Vagina (tissue), 2 donors: ENCODE measurements around the gene ATP5F1D. TPM values are rescaled to one million over a fixed set of nuclear protein-coding genes. Genes with fewer than 3 reads are reported as not detected.
A peak's percentile ranks its signal among the peaks of the same experiment; 100 is the strongest.

Experiments
- DNase-seq, 2 donors: peaks; one replicate each; pipeline ENCODE4 v3.0.0-alpha.2; 2017; ENCODE audit errors: extremely low spot score in 2 of 2
- H3K27ac ChIP-seq: fragments of 200-600 bp; sonication (generic); one replicate; pipeline ENCODE4 v1.5.1; 2019
- H3K27me3 ChIP-seq: fragments of 200-600 bp; sonication (generic); one replicate; pipeline ENCODE4 v1.5.1; 2019
- H3K36me3 ChIP-seq, 2 donors: fragments of 200-600 bp; sonication (generic); one replicate each; pipeline ENCODE4 v1.5.1; 2017 to 2019
- H3K4me1 ChIP-seq: fragments of 200-600 bp; sonication (generic); one replicate; pipeline ENCODE4 v1.5.1; 2019
- H3K4me3 ChIP-seq, 2 donors: fragments of 200-600 bp; sonication (generic); 1 replicate in 1 of 2; 2 replicates in 1 of 2; pipeline ENCODE4 v1.5.1; 2016 to 2019
- H3K9me3 ChIP-seq: fragments of 200-600 bp; sonication (generic); one replicate; pipeline ENCODE4 v1.5.1; 2019
- CTCF ChIP-seq, 3 experiments: fragments of 450-650 bp in 2 of 3; fragments of 200-600 bp in 1 of 3; sonication (generic) in 1 of 3; IDR thresholded peaks; one replicate each; pipeline ENCODE4 v1.5.1; 2017 to 2019; ENCODE audit warnings: antibody characterized with exemption in 3 of 3, mild to moderate bottlenecking in 2 of 3, moderate library complexity in 2 of 3
- POLR2A ChIP-seq, 2 donors: fragments of 450-650 bp; IDR thresholded peaks; one replicate each; pipeline ENCODE4 v1.6.1; 2017; ENCODE audit warnings: antibody characterized with exemption in 2 of 2, mild to moderate bottlenecking in 2 of 2, moderate library complexity in 2 of 2
- POLR2AphosphoS5 ChIP-seq, 2 donors: sonication (generic); formaldehyde crosslinking; IDR thresholded peaks; one replicate each; pipeline ENCODE4 v1.9.0; 2017; ENCODE audit warnings: antibody characterized with exemption in 2 of 2, mild to moderate bottlenecking in 2 of 2, low read depth in 1 of 2; ENCODE audit not compliant: insufficient read depth in 1 of 2
- intact Hi-C: fragments of 100-400 bp; cut with DNase I; formaldehyde crosslinking; loops from one replicate; pipeline ENCODE4 v1.15.1; 2023
- total RNA-seq: library from RNA; depleted of rRNA; stranded (reverse); fragments of >200 nt; gene quantifications from one replicate; pipeline ENCODE4 v1.2.3, GENCODE V29; 2016

The ATP5F1D gene
- total RNA-seq, 1 donor from 2014 or later, result 154 TPM

GRCh38 chr19:1238369-1239303 is 2.9 kb upstream of the ATP5F1D start:
- no peak for TF ChIP-seq POLR2AphosphoS5 (IDR thresholded peaks at IDR 0.05; ENCODE audit: insufficient read depth in 1 of 2, low read depth in 1 of 2)
- TF ChIP-seq POLR2A (IDR thresholded peaks at IDR 0.05), result no peak
- TF ChIP-seq CTCF (IDR thresholded peaks at IDR 0.05), result no peak
- H3K36me3 ChIP-seq, result no peaks in the 10 kb centered on the region
- H3K27me3 ChIP-seq, result no peaks in the 10 kb centered on the region
- H3K4me3 ChIP-seq, result peak overlapping the region; percentile 27 to 86
- H3K27ac ChIP-seq, result peak overlapping the region; percentile 97
- intact Hi-C loops, result no loop called here
- DNase-seq, result no peak
- H3K9me3 ChIP-seq, result no peaks in the 10 kb centered on the region
- H3K4me1 ChIP-seq, result peaks cover 48% of the 10 kb centered on the region

- Histone ChIP-seq H3K4me3 (no peak overlapping the region), H3K36me3 (no peaks in the 10 kb centered on the region), H3K27ac (peak overlapping the region; percentile 97), H3K27me3 (no peaks in the 10 kb centered on the region), H3K4me1 (peaks cover 54% of the 10 kb centered on the region), H3K9me3 (no peaks in the 10 kb centered on the region)
- intact Hi-C loops, result no loop called here
- no peak for TF ChIP-seq CTCF (IDR thresholded peaks at IDR 0.05)
- no peak for TF ChIP-seq POLR2A (IDR thresholded peaks at IDR 0.05)
- no peak for TF ChIP-seq POLR2AphosphoS5 (IDR thresholded peaks at IDR 0.05; ENCODE audit: insufficient read depth in 1 of 2, low read depth in 1 of 2)
- DNase-seq, result no peak
These were observed 2.1 kb upstream of the ATP5F1D start for GRCh38 chr19:1239420-1239795.

GRCh38 chr19:1239796-1240737 is 1.5 kb upstream of the ATP5F1D start:
- H3K27me3 ChIP-seq, result no peaks in the 10 kb centered on the region
- H3K4me3 ChIP-seq, result peak overlapping the region; percentile 30 to 70
- TF ChIP-seq CTCF (IDR thresholded peaks at IDR 0.05), result peak; percentile 90 to 96 (median 94)
- peak in 1 of 2 donors; percentile 48 for TF ChIP-seq POLR2A (IDR thresholded peaks at IDR 0.05)
- TF ChIP-seq POLR2AphosphoS5 (IDR thresholded peaks at IDR 0.05; ENCODE audit: insufficient read depth in 1 of 2, low read depth in 1 of 2), result peak in 1 of 2 donors; percentile 77
- peaks cover 61% of the 10 kb centered on the region for H3K4me1 ChIP-seq
- no peaks in the 10 kb centered on the region for H3K9me3 ChIP-seq
- H3K27ac ChIP-seq, result peak overlapping the region; percentile 97
- H3K36me3 ChIP-seq, result no peaks in the 10 kb centered on the region
- no peak for DNase-seq
- intact Hi-C loops, result loop anchor here (5.0 to 10.0 kb wide), 2 partner anchors 128 to 315 kb away; partner anchors contain the start of gene ARID3A

- no peak for TF ChIP-seq POLR2AphosphoS5 (IDR thresholded peaks at IDR 0.05; ENCODE audit: insufficient read depth in 1 of 2, low read depth in 1 of 2)
- no peak for TF ChIP-seq POLR2A (IDR thresholded peaks at IDR 0.05)
- TF ChIP-seq CTCF (IDR thresholded peaks at IDR 0.05), result no peak
- peak overlapping the region in 1 of 2 donors; percentile 70 for H3K4me3 ChIP-seq
- H3K27me3 ChIP-seq, result no peaks in the 10 kb centered on the region
- intact Hi-C loops, result loop anchor here (5.0 to 10.0 kb wide), 2 partner anchors 129 to 316 kb away; partner anchors contain the start of gene ARID3A
- peak overlapping the region; percentile 97 for H3K27ac ChIP-seq
- no peaks in the 10 kb centered on the region for H3K9me3 ChIP-seq
- H3K36me3 ChIP-seq, result no peaks in the 10 kb centered on the region
- no peak for DNase-seq
- peaks cover 69% of the 10 kb centered on the region for H3K4me1 ChIP-seq
These were observed 626 bp upstream of the ATP5F1D start for GRCh38 chr19:1240925-1241324.
